ENCODE measurements around the gene INSRR. TPM values are rescaled to one million over a fixed set of nuclear protein-coding genes. Genes with fewer than 3 reads are reported as not detected.

Gene INSRR
- total RNA-seq, 1 donor from 2014 or later: 0.52 TPM

- Histone ChIP-seq H3K4me3 (ENCODE audit: low read length in 3 of 3) (no peak overlapping the region), H3K9ac (ENCODE audit: low read depth in 1 of 3, low read length in 3 of 3) (no peak overlapping the region), H3K27me3 (ENCODE audit: control insufficient read depth in 3 of 3, insufficient read depth in 3 of 3, low read length in 3 of 3) (no peaks in the 10 kb centered on the region), H3K9me3 (ENCODE audit: control insufficient read depth in 3 of 3, low read length in 3 of 3) (no peaks in the 10 kb centered on the region), H3K4me1 (ENCODE audit: control insufficient read depth in 3 of 3, insufficient read depth in 3 of 3, low read length in 3 of 3) (peaks cover 0 to 1% (median 0%) of the 10 kb centered on the region in 3 donors), H3K27ac (ENCODE audit: low read depth, low read length) (no peak overlapping the region), H3K36me3 (ENCODE audit: control insufficient read depth in 3 of 3, insufficient read depth in 3 of 3, low read length in 3 of 3) (no peaks in the 10 kb centered on the region)
Measured at GRCh38 chr1:156821801-156822200, 37.1 kb downstream of the INSRR start.

GRCh38 chr1:156816561-156817328, 42.2 kb downstream of the INSRR start, which contains the start of gene SH2D2A:
Gene SH2D2A (minus strand): TSS chr1:156816848. CDS start chr1:156816708, 140 bp downstream.
- peak within 1 kb of the TSS; percentile 32 to 65 (median 54) for H3K4me3 ChIP-seq (ENCODE audit: low read length in 3 of 3)
- H3K27ac ChIP-seq (ENCODE audit: low read depth, low read length): peak within 1 kb of the TSS; percentile 70
- no peaks in the 10 kb centered on the region for H3K36me3 ChIP-seq (ENCODE audit: control insufficient read depth in 3 of 3, insufficient read depth in 3 of 3, low read length in 3 of 3)

GRCh38 chr1:156815961-156816422, 42.9 kb downstream of the INSRR start:
- H3K4me3 ChIP-seq (ENCODE audit: low read length in 3 of 3): peak overlapping the region; percentile 32 to 65 (median 54)
- H3K36me3 ChIP-seq (ENCODE audit: control insufficient read depth in 3 of 3, insufficient read depth in 3 of 3, low read length in 3 of 3): no peaks in the 10 kb centered on the region
- H3K4me1 ChIP-seq (ENCODE audit: control insufficient read depth in 3 of 3, insufficient read depth in 3 of 3, low read length in 3 of 3): peaks cover 18 to 26% (median 23%) of the 10 kb centered on the region in 3 donors
- peaks cover 6 to 15% (median 7%) of the 10 kb centered on the region in 3 donors for H3K27me3 ChIP-seq (ENCODE audit: control insufficient read depth in 3 of 3, insufficient read depth in 3 of 3, low read length in 3 of 3)
- peak overlapping the region; percentile 70 for H3K27ac ChIP-seq (ENCODE audit: low read depth, low read length)
- no peaks in the 10 kb centered on the region for H3K9me3 ChIP-seq (ENCODE audit: control insufficient read depth in 3 of 3, low read length in 3 of 3)
- H3K9ac ChIP-seq (ENCODE audit: low read depth in 1 of 3, low read length in 3 of 3): peak overlapping the region; percentile 40 to 59 (median 54)

More at GRCh38 chr1:156816561-156817328, 42.2 kb downstream of the INSRR start, which contains the start of gene SH2D2A:
- Histone ChIP-seq H3K4me1 (ENCODE audit: control insufficient read depth in 3 of 3, insufficient read depth in 3 of 3, low read length in 3 of 3) (peaks cover 18 to 26% (median 23%) of the 10 kb centered on the region in 3 donors), H3K9ac (ENCODE audit: low read depth in 1 of 3, low read length in 3 of 3) (peak within 1 kb of the TSS; percentile 43 to 59 (median 54)), H3K9me3 (ENCODE audit: control insufficient read depth in 3 of 3, low read length in 3 of 3) (no peaks in the 10 kb centered on the region), H3K27me3 (ENCODE audit: control insufficient read depth in 3 of 3, insufficient read depth in 3 of 3, low read length in 3 of 3) (peaks cover 6 to 15% (median 7%) of the 10 kb centered on the region in 3 donors)

- peaks cover 6 to 15% (median 7%) of the 10 kb centered on the region in 3 donors for H3K27me3 ChIP-seq (ENCODE audit: control insufficient read depth in 3 of 3, insufficient read depth in 3 of 3, low read length in 3 of 3)
- H3K27ac ChIP-seq (ENCODE audit: low read depth, low read length): peak overlapping the region; percentile 70
- H3K9me3 ChIP-seq (ENCODE audit: control insufficient read depth in 3 of 3, low read length in 3 of 3): no peaks in the 10 kb centered on the region
- H3K4me3 ChIP-seq (ENCODE audit: low read length in 3 of 3): peak overlapping the region; percentile 32 to 65 (median 54)
- H3K4me1 ChIP-seq (ENCODE audit: control insufficient read depth in 3 of 3, insufficient read depth in 3 of 3, low read length in 3 of 3): peaks cover 18 to 26% (median 23%) of the 10 kb centered on the region in 3 donors
- peak overlapping the region; percentile 43 to 59 (median 54) for H3K9ac ChIP-seq (ENCODE audit: low read depth in 1 of 3, low read length in 3 of 3)
- H3K36me3 ChIP-seq (ENCODE audit: control insufficient read depth in 3 of 3, insufficient read depth in 3 of 3, low read length in 3 of 3): no peaks in the 10 kb centered on the region
Measured at GRCh38 chr1:156815307-156815826, 43.5 kb downstream of the INSRR start.

GRCh38 chr1:156814571-156815260, 44.2 kb downstream of the INSRR start:
- H3K4me1 ChIP-seq (ENCODE audit: control insufficient read depth in 3 of 3, insufficient read depth in 3 of 3, low read length in 3 of 3): peaks cover 18 to 26% (median 23%) of the 10 kb centered on the region in 3 donors
- H3K9ac ChIP-seq (ENCODE audit: low read depth in 1 of 3, low read length in 3 of 3): peak overlapping the region in 2 of 3 donors; percentile 38 to 72
- H3K27me3 ChIP-seq (ENCODE audit: control insufficient read depth in 3 of 3, insufficient read depth in 3 of 3, low read length in 3 of 3): peaks cover 6 to 15% (median 7%) of the 10 kb centered on the region in 3 donors
- H3K27ac ChIP-seq (ENCODE audit: low read depth, low read length): peak overlapping the region; percentile 70
- no peaks in the 10 kb centered on the region for H3K36me3 ChIP-seq (ENCODE audit: control insufficient read depth in 3 of 3, insufficient read depth in 3 of 3, low read length in 3 of 3)
- no peaks in the 10 kb centered on the region for H3K9me3 ChIP-seq (ENCODE audit: control insufficient read depth in 3 of 3, low read length in 3 of 3)
- peak overlapping the region in 1 of 3 donors; percentile 52 for H3K4me3 ChIP-seq (ENCODE audit: low read length in 3 of 3)

- peaks cover 18 to 26% (median 23%) of the 10 kb centered on the region in 3 donors for H3K4me1 ChIP-seq (ENCODE audit: control insufficient read depth in 3 of 3, insufficient read depth in 3 of 3, low read length in 3 of 3)
- H3K9ac ChIP-seq (ENCODE audit: low read depth in 1 of 3, low read length in 3 of 3): peak overlapping the region; percentile 38 to 72 (median 43)
- no peaks in the 10 kb centered on the region for H3K9me3 ChIP-seq (ENCODE audit: control insufficient read depth in 3 of 3, low read length in 3 of 3)
- H3K36me3 ChIP-seq (ENCODE audit: control insufficient read depth in 3 of 3, insufficient read depth in 3 of 3, low read length in 3 of 3): no peaks in the 10 kb centered on the region
- peaks cover 6 to 15% (median 10%) of the 10 kb centered on the region in 3 donors for H3K27me3 ChIP-seq (ENCODE audit: control insufficient read depth in 3 of 3, insufficient read depth in 3 of 3, low read length in 3 of 3)
- H3K4me3 ChIP-seq (ENCODE audit: low read length in 3 of 3): peak overlapping the region; percentile 52 to 72 (median 54)
- H3K27ac ChIP-seq (ENCODE audit: low read depth, low read length): no peak overlapping the region
Measured at GRCh38 chr1:156813750-156814570, 45.0 kb downstream of the INSRR start.

- Histone ChIP-seq H3K9me3 (ENCODE audit: control insufficient read depth in 3 of 3, low read length in 3 of 3) (no peaks in the 10 kb centered on the region), H3K36me3 (ENCODE audit: control insufficient read depth in 3 of 3, insufficient read depth in 3 of 3, low read length in 3 of 3) (no peaks in the 10 kb centered on the region), H3K4me1 (ENCODE audit: control insufficient read depth in 3 of 3, insufficient read depth in 3 of 3, low read length in 3 of 3) (peaks cover 18 to 26% (median 23%) of the 10 kb centered on the region in 3 donors), H3K9ac (ENCODE audit: low read depth in 1 of 3, low read length in 3 of 3) (peak overlapping the region; percentile 38 to 72 (median 43)), H3K27me3 (ENCODE audit: control insufficient read depth in 3 of 3, insufficient read depth in 3 of 3, low read length in 3 of 3) (peaks cover 6 to 15% (median 10%) of the 10 kb centered on the region in 3 donors), H3K27ac (ENCODE audit: low read depth, low read length) (no peak overlapping the region), H3K4me3 (ENCODE audit: low read length in 3 of 3) (peak overlapping the region; percentile 52 to 72 (median 54))
Measured at GRCh38 chr1:156813298-156813697, 45.6 kb downstream of the INSRR start.

GRCh38 chr1:156812293-156812990, 46.5 kb downstream of the INSRR start:
- Histone ChIP-seq H3K4me1 (ENCODE audit: control insufficient read depth in 3 of 3, insufficient read depth in 3 of 3, low read length in 3 of 3) (peaks cover 21 to 26% (median 23%) of the 10 kb centered on the region in 3 donors), H3K27me3 (ENCODE audit: control insufficient read depth in 3 of 3, insufficient read depth in 3 of 3, low read length in 3 of 3) (peaks cover 6 to 15% (median 10%) of the 10 kb centered on the region in 3 donors), H3K9me3 (ENCODE audit: control insufficient read depth in 3 of 3, low read length in 3 of 3) (no peaks in the 10 kb centered on the region), H3K36me3 (ENCODE audit: control insufficient read depth in 3 of 3, insufficient read depth in 3 of 3, low read length in 3 of 3) (no peaks in the 10 kb centered on the region), H3K4me3 (ENCODE audit: low read length in 3 of 3) (no peak overlapping the region), H3K27ac (ENCODE audit: low read depth, low read length) (no peak overlapping the region), H3K9ac (ENCODE audit: low read depth in 1 of 3, low read length in 3 of 3) (no peak overlapping the region)

All from skeletal muscle tissue (tissue), 4 donors.